K562 (cell line): Measurements from ENCODE around the gene LDLR. TPM values are rescaled to one million over a fixed set of nuclear protein-coding genes. Genes with fewer than 3 reads are reported as not detected.

Source experiments
- ATAC-seq: fragments of 200-7000 bp; cut with Tn5 transposase; 3 replicates; pipeline ENCODE4 v1.9.1; 2020; ENCODE audit warnings: moderate library complexity
- BruUV-seq: library from RNA; stranded (reverse); fragments of 400-500 nt; replicated peaks from 2 replicates; lab custom pipeline; 2021; lab: Mats Ljungman, UMichigan
- CTCF ChIA-PET: fragments of 300-600 bp; formaldehyde crosslinking; extraction: SDS; loops from one replicate; lab custom pipeline; 2021; ENCODE audit warnings: low intra/inter-chr PET ratio; lab: Yijun Ruan, JAX
- POLR2A ChIA-PET: fragments of 300-600, 350-650 bp; sonication (Branson Sonifier 250); formaldehyde crosslinking; extraction: SDS; loops from one replicate; lab custom pipeline; 2021; ENCODE audit warnings: antibody characterized with exemption, inconsistent platforms; lab: Yijun Ruan, JAX
- DNase-seq, 4 experiments: peaks; one replicate each; pipeline versions ENCODE4 v3.0.0 to v3.0.0-alpha.2; 2011 to 2018; ENCODE audit warnings: low spot score in 3 of 4, mixed read lengths in 3 of 4; ENCODE audit errors: extremely low read depth in 1 of 4
- FAIRE-seq: peaks from 2 replicates; lab custom pipeline; 2011; peaks lifted over from hg19 to GRCh38; lab: Jason Lieb, UNC
- H2AFZ ChIP-seq: 2 replicates; pipeline ENCODE4 v1.6.0; 2011; ENCODE audit warnings: low read depth, low read length, control low read depth, inconsistent platforms
- H3K27ac ChIP-seq: fragments of 200-600 bp; 3 replicates; pipeline ENCODE4 v1.8.0; 2011; ENCODE audit warnings: low read depth, mild to moderate bottlenecking, control low read depth, inconsistent platforms, low read length, moderate library complexity, mixed read lengths; ENCODE audit errors: extremely low read depth
- H3K27me3 ChIP-seq, 2 experiments: fragments of 300-600 bp in 1 of 2; 2 replicates in 1 of 2; 3 replicates in 1 of 2; pipeline versions ENCODE4 v1.6.0 to v1.8.0; 2011; ENCODE audit warnings: inconsistent platforms in 2 of 2, low read length in 2 of 2, mild to moderate bottlenecking in 1 of 2, mixed read lengths in 1 of 2, moderate library complexity in 1 of 2; ENCODE audit not compliant: control insufficient read depth in 2 of 2, insufficient read depth in 2 of 2
- H3K36me3 ChIP-seq: fragments of 300-600 bp; 3 replicates; pipeline ENCODE4 v1.8.0; 2011; ENCODE audit warnings: mild to moderate bottlenecking, low read length, inconsistent platforms; ENCODE audit not compliant: control insufficient read depth, insufficient read depth
- H3K4me1 ChIP-seq, 2 experiments: fragments of 200-600 bp in 1 of 2; replicated peaks in 1 of 2; 2 replicates in 1 of 2; 3 replicates in 1 of 2; pipeline versions ENCODE4 v1.5.1 to v1.8.0; 2011; ENCODE audit warnings: inconsistent platforms in 2 of 2, low read length in 2 of 2, mild to moderate bottlenecking in 1 of 2, mixed read lengths in 1 of 2, moderate library complexity in 1 of 2; ENCODE audit not compliant: control insufficient read depth in 2 of 2, insufficient read depth in 2 of 2
- H3K4me2 ChIP-seq: 2 replicates; pipeline ENCODE4 v1.6.1; 2011; ENCODE audit warnings: low read length, control low read depth, inconsistent platforms, mixed read lengths; ENCODE audit not compliant: insufficient read depth
- H3K4me3 ChIP-seq: fragments of 200-600 bp; sonication (generic), shearing (Covaris generic); 2 replicates; pipeline ENCODE4 v1.5.1; 2016; ENCODE audit warnings: control low read depth, inconsistent platforms
- H3K79me2 ChIP-seq: fragments of 200-600 bp; 3 replicates; pipeline ENCODE4 v1.8.0; 2011; ENCODE audit warnings: low read length, inconsistent platforms; ENCODE audit not compliant: control insufficient read depth, insufficient read depth
- H3K9ac ChIP-seq, 2 experiments: 2 replicates each; pipeline versions ENCODE4 v1.6.0 to v1.6.1; 2011; ENCODE audit warnings: low read depth in 2 of 2, low read length in 2 of 2, control low read depth in 1 of 2, inconsistent platforms in 1 of 2, mild to moderate bottlenecking in 1 of 2, mixed read lengths in 1 of 2; ENCODE audit not compliant: insufficient read depth in 1 of 2
- H3K9me1 ChIP-seq: one replicate; pipeline ENCODE4 v1.6.0; 2011; ENCODE audit warnings: inconsistent platforms, mild to moderate bottlenecking, low read length, moderate library complexity; ENCODE audit not compliant: control insufficient read depth, insufficient read depth
- H3K9me3 ChIP-seq: replicated peaks from 2 replicates; pipeline ENCODE4 v1.5.1; 2011; ENCODE audit warnings: low read depth, low read length, inconsistent platforms; ENCODE audit not compliant: control insufficient read depth, insufficient read depth
- H4K20me1 ChIP-seq: replicated peaks from 2 replicates; pipeline ENCODE4 v1.6.1; 2011; ENCODE audit warnings: low read length, inconsistent platforms, mixed read lengths; ENCODE audit not compliant: control insufficient read depth, insufficient read depth
- ARID1B ChIP-seq: fragments of 450-650 bp; IDR thresholded peaks from 2 replicates; pipeline ENCODE4 v1.6.1; 2016; ENCODE audit warnings: antibody characterized with exemption, mild to moderate bottlenecking, inconsistent platforms
- EP400 ChIP-seq: fragments of 450-650 bp; IDR thresholded peaks from 2 replicates; pipeline ENCODE4 v1.6.1; 2017; ENCODE audit warnings: antibody characterized with exemption, mild to moderate bottlenecking, moderate library complexity
- KAT7 ChIP-seq: sonication (generic); formaldehyde crosslinking; IDR thresholded peaks from 2 replicates; pipeline ENCODE4 v1.8.0; 2022; ENCODE audit warnings: missing genetic modification reagents, mild to moderate bottlenecking, borderline replicate concordance
- MCM7 ChIP-seq, 2 experiments: fragments of 450-650 bp; IDR thresholded peaks; 2 replicates each; pipeline ENCODE4 v1.6.1; 2016 to 2018
- SLC30A9 ChIP-seq: fragments of 250-450 bp; sonication (Bioruptor Pico); IDR thresholded peaks from 2 replicates; pipeline ENCODE4 v1.8.0; 2022; ENCODE audit warnings: mild to moderate bottlenecking, moderate library complexity
- ZZZ3 ChIP-seq: fragments of 450-650 bp; IDR thresholded peaks from 2 replicates; pipeline ENCODE4 v1.6.1; 2016; ENCODE audit warnings: antibody characterized with exemption, mild to moderate bottlenecking, moderate library complexity
- WGBS: fragments of 100-300 bp; shearing (Covaris generic); methylation state at CpG from one replicate; pipeline ENCODE4 v1.1.6; 2016; ENCODE audit warnings: low coverage, mixed read lengths; ENCODE audit not compliant: insufficient coverage; ENCODE audit errors: missing lambda C conversion rate; 5-methylcytosine and 5-hydroxymethylcytosine counted together
- in situ Hi-C: fragments of 300-500 bp; cut with MboI; formaldehyde crosslinking; loops from 4 replicates; pipeline ENCODE4 v1.15.0; 2018; ENCODE audit warnings: inconsistent platforms, mixed read lengths
- intact Hi-C: fragments of 100-400 bp; cut with micrococcal nuclease; formaldehyde crosslinking; loops from 2 replicates; pipeline ENCODE4 v1.14.2; 2022
- polyA plus RNA-seq, 8 experiments: library from polyadenylated mRNA; depleted of rRNA in 4 of 8; stranded (reverse) in 5 of 8; unstranded in 3 of 8; fragments of >200 nt; fragmentation: Nextera tagmentation in 2 of 8; fragmentation: Illumina TruSeq in 1 of 8; extraction: Ambion mirVana in 2 of 8; extraction: Trizol in 1 of 8; gene quantifications; 2 replicates each; pipeline versions ENCODE4 v1.2.1 to v1.2.3, GENCODE V29; 2011 to 2014; ENCODE audit warnings: inconsistent platforms in 1 of 8, missing spikeins in 1 of 8
- total RNA-seq, 7 experiments: library from RNA; depleted of rRNA in 6 of 7; stranded (reverse); fragments of >200 nt in 6 of 7; fragmentation: Illumina TruSeq in 2 of 7; extraction: Trizol in 2 of 7; gene quantifications; 2 replicates each; pipeline versions ENCODE4 v1.2.1 to v1.2.3, GENCODE V29; 2011 to 2021; ENCODE audit warnings: low replicate concordance in 1 of 7

Gene LDLR
- total and polyA plus RNA-seq, 9 of the 15 experiments (the other 6 are each of a cell fraction or from before 2014, with no cell fraction given): 19.9 to 114 (median 56.3) TPM

DNA sequence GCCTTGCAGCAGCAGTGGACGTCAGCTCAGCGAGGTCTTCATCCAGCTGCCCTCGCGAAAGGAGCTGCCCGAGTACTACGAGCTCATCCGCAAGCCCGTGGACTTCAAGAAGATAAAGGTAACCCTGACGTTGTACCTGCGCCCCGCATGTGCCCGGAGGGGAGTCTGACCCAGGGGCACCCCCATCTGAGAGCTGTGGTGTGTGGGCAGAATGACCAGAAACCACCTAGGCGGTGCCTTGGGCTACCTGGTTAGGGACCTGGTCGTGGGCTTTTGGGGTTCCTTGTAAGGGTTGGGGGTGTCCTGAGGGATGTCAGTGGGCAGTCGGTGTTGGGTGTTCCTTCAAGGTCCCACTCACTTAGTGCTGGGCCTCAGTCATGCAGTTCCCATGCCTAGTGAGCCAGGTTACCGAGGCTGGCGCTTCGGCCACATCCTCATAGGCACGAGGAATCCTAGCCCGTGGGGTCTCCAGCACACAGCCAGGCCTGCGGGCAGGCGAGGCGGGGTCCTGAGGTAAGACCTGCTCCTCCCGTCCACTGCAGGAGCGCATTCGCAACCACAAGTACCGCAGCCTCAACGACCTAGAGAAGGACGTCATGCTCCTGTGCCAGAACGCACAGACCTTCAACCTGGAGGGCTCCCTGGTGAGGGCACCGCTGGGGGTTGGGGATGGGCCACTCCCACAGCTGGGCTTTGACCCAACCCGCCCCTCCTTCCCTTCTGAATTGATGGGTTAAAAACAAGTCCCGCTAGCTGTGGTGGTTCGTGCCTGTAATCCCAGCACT is 30.8 kb upstream of the LDLR start:
- no peak for TF ChIP-seq ARID1B
- no peak for TF ChIP-seq EP400
- no peak for TF ChIP-seq ZZZ3
- TF ChIP-seq KAT7 (CRISPR knock-in tag): no peak
- no peak for TF ChIP-seq MCM7 (IDR thresholded peaks at IDR 0.05)
- no peak for TF ChIP-seq SLC30A9 (CRISPR knock-in tag)
- Histone ChIP-seq H3K9me3 (no peaks in the 10 kb centered on the region), H3K4me2 (no peak overlapping the region), H3K79me2 (no peaks in the 10 kb centered on the region), H3K36me3 (peaks cover 73% of the 10 kb centered on the region; the same call in 2 of the 3 replicates), H3K4me1 (peaks cover 0 to 13% of the 10 kb centered on the region in 2 experiments; a peak in 2 of 5 replicates), H3K9me1 (no peaks in the 10 kb centered on the region), H3K27ac (no peak overlapping the region), H3K9ac (peak overlapping the region in 1 of 2 experiments; percentile 45; a peak in 1 of 4 replicates), H3K4me3 (no peak overlapping the region), H4K20me1 (no peaks in the 10 kb centered on the region; the same call in 1 of the 2 replicates), H2AFZ (no peak overlapping the region), H3K27me3 (no peaks in the 10 kb centered on the region)
- ChIA-PET POLR2A (interaction anchor here (0.6 to 1.5 kb wide), 2 partner anchors 8 to 37 kb away, joined by 3 to 7 read pairs; no protein-coding TSS in a partner anchor), CTCF (no interaction called here)
- WGBS: 94% methylated on average over 20 of the region's 34 CpGs
- in situ Hi-C loops: no loop called here
- ATAC-seq (no peak), DNase-seq (no peak), FAIRE-seq (no peak)
- intact Hi-C loops: no loop called here
- no TSS peak for BruUV-seq
